ENCODE measurements around the gene CHCHD6.

DNA sequence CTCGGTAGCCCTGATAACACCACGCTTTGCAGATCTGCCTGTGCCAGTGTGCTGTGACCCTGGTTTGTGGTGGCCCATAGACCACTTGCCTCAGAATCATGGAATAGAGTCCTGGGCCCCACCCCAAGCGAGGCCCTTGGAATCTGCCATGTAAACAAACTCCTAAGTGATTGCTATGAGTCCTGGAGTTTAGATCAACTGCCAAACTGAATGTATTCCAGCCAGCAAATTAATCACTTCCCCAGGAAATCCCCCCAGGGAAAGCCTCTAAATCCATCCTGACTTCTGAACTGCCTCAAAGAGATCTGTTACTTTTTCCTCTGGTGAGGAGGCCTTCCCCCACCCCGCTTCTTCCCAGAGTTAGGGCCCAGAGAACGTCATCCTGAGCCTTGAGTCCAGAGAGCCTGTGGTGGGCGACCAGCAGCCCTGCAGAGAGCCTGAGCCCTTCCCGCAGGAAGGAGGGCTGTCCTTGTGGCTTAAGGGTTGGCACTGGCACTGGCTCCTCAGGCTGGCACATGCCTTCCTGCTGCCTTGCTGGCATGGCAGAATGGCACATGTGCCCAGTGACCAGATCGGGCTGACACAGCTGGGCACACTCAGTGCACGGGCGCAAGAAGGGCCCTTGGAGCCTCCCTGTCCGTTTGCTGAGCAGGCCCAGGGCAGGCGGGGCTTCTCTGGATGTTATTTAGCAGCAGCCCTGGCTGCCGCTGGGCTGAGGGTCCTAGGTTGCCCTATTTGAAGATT lies 228.3 kb downstream of the CHCHD6 start:
- TF ChIP-seq, protein P1, sequence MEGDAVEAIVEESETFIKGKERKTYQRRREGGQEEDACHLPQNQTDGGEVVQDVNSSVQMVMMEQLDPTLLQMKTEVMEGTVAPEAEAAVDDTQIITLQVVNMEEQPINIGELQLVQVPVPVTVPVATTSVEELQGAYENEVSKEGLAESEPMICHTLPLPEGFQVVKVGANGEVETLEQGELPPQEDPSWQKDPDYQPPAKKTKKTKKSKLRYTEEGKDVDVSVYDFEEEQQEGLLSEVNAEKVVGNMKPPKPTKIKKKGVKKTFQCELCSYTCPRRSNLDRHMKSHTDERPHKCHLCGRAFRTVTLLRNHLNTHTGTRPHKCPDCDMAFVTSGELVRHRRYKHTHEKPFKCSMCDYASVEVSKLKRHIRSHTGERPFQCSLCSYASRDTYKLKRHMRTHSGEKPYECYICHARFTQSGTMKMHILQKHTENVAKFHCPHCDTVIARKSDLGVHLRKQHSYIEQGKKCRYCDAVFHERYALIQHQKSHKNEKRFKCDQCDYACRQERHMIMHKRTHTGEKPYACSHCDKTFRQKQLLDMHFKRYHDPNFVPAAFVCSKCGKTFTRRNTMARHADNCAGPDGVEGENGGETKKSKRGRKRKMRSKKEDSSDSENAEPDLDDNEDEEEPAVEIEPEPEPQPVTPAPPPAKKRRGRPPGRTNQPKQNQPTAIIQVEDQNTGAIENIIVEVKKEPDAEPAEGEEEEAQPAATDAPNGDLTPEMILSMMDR (IDR thresholded peaks at IDR 0.05; ENCODE audit: low read depth, low read length): no peak
- no peak for TF ChIP-seq EZH2phosphoT487 (IDR thresholded peaks at IDR 0.05; ENCODE audit: low read depth)
